HUES6 (cell line): ENCODE data around the gene IGFL1.
"Not testable (repeated sequence)": the region's sequence is repeated elsewhere in the genome, so short reads cannot be mapped to it uniquely, and the experiment has no call there.

Source experiments
- H3K27ac ChIP-seq: 2 replicates; pipeline ENCODE4 v1.7.0; 2013; ENCODE audit warnings: low read depth, mild to moderate bottlenecking, low read length, inconsistent platforms
- H3K27me3 ChIP-seq: 2 replicates; pipeline ENCODE4 v1.6.1; 2013; ENCODE audit warnings: low read length; ENCODE audit not compliant: control insufficient read depth, insufficient read depth
- H3K36me3 ChIP-seq: 2 replicates; pipeline ENCODE4 v1.6.1; 2013; ENCODE audit warnings: low read length; ENCODE audit not compliant: control insufficient read depth, insufficient read depth
- H3K4me1 ChIP-seq: 2 replicates; pipeline ENCODE4 v1.6.1; 2013; ENCODE audit warnings: low read length; ENCODE audit not compliant: control insufficient read depth, insufficient read depth
- H3K4me3 ChIP-seq: 2 replicates; pipeline ENCODE4 v1.5.1; 2013; ENCODE audit warnings: low read depth, low read length
- H3K9ac ChIP-seq: one replicate; pipeline ENCODE4 v1.6.1; 2013; ENCODE audit warnings: mild to moderate bottlenecking, low read length
- H3K9me3 ChIP-seq: 2 replicates; pipeline ENCODE4 v1.6.1; 2013; ENCODE audit warnings: low read depth, low read length; ENCODE audit not compliant: control insufficient read depth, insufficient read depth

Gene IGFL1

GRCh38 chr19:46225558-46226004 is 4.0 kb upstream of the IGFL1 start:
- H3K27ac ChIP-seq, result no peak overlapping the region
- H3K4me1 ChIP-seq, result 0 out of 2 replicates have a peak, but pooled peaks cover 2% of the 10 kb centered on the region
- no peaks in the 10 kb centered on the region for H3K9me3 ChIP-seq
- H3K4me3 ChIP-seq, result no peak overlapping the region
- no peaks in the 10 kb centered on the region for H3K36me3 ChIP-seq
- no peak overlapping the region for H3K9ac ChIP-seq
- peaks cover 34% of the 10 kb centered on the region; the same call in 1 of the 2 replicates for H3K27me3 ChIP-seq

GRCh38 chr19:46226438-46226973 is 3.0 kb upstream of the IGFL1 start:
- no peaks in the 10 kb centered on the region for H3K9me3 ChIP-seq
- peaks cover 38% of the 10 kb centered on the region; the same call in 1 of the 2 replicates for H3K27me3 ChIP-seq
- H3K27ac ChIP-seq, result no peak overlapping the region
- H3K36me3 ChIP-seq, result no peaks in the 10 kb centered on the region
- no peak overlapping the region for H3K4me3 ChIP-seq
- 0 out of 2 replicates have a peak, but pooled peaks cover 2% of the 10 kb centered on the region for H3K4me1 ChIP-seq
- no peak overlapping the region for H3K9ac ChIP-seq

DNA sequence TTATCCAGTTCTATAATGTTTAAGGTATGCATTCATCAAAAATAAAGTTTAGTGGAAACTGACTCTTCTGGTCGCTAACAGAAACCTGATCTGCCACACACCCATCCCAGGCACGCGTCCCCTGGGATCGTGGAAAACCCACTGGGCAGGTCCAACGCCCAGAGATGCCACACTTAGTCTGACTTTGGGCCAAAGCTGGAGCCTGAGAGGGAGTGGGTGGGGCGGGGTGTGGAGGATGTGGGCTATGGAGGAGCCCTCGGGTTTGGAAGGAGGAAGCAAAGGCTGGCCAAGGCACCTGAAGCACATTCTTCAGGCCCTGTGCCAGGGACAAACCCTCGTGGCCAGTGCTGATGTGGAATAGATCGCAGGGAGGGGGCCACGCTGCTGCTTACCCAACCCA is 2.5 kb downstream of the IGFL1 start:
- Histone ChIP-seq H3K27me3 (peaks cover 29% of the 10 kb centered on the region; the same call in 1 of the 2 replicates), H3K9me3 (no peaks in the 10 kb centered on the region), H3K4me1 (no peaks in the 10 kb centered on the region), H3K27ac (no peak overlapping the region), H3K9ac (no peak overlapping the region), H3K4me3 (no peak overlapping the region), H3K36me3 (no peaks in the 10 kb centered on the region)

DNA sequence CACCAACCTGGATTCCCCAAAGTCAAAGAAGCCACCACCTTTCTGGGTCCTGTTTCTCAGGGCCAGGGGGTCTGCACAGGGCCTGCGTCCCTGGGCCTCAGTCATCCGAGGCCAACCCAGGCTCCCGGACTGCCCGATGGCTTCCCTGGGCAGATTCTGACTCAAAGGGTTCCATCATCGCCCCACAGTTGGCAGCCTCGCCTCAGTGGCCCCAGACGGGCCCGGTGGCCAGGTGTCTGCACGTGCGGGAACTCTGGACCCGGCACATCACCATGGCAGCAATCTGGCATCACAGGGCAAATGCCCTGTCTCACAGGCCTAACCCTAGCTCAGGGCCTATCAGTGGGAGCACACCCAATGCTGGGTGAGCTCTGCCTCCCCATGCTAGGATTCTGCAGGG is 2.9 kb downstream of the IGFL1 start:
- peaks cover 25% of the 10 kb centered on the region; the same call in 1 of the 2 replicates for H3K27me3 ChIP-seq
- H3K4me3 ChIP-seq, result no peak overlapping the region
- no peak overlapping the region for H3K9ac ChIP-seq
- no peaks in the 10 kb centered on the region for H3K4me1 ChIP-seq
- no peaks in the 10 kb centered on the region for H3K36me3 ChIP-seq
- H3K9me3 ChIP-seq, result no peaks in the 10 kb centered on the region
- H3K27ac ChIP-seq, result no peak overlapping the region

DNA sequence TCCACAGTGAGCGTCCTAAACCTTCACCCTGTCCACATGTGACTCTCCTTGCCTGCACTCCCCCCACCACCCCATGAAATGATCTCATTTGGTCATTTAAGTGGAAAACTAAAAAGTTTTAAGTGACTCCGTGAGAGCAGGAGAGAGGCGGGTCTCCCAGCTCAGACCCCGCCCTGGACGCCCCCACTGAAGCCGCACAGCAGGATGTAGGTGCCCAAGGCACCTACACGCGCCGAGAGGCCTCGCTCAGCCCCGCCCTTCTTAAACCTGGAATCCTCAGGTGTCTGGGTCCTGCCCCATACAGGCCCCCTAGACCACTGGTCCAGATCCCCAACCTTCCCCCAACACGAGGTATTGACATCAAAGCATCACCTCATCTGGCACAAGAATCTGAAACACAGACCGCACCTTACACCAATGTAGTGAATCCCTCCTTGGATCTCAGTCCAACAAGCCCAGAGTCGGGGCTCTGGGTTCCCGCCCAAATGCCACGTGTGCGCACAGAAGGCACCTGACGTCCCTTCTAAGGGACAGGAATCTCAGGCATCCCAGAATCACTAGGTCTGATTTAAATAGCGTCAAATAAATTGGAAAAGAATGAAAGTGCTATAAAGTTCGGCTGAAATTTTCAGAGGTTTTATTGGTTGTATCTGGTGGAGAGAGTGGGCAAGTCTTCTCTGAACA is 3.5 kb downstream of the IGFL1 start:
- H3K9ac ChIP-seq, result no peak overlapping the region

GRCh38 chr19:46233871-46234270 is 4.3 kb downstream of the IGFL1 start:
- H3K9ac ChIP-seq, H3K4me1 ChIP-seq, H3K27ac ChIP-seq, H3K9me3 ChIP-seq, H3K4me3 ChIP-seq, H3K36me3 ChIP-seq: not testable (repeated sequence)
- H3K27me3 ChIP-seq, result peaks cover 20% of the 10 kb centered on the region; the same call in 1 of the 2 replicates

More for the DNA sequence above, 3.5 kb downstream of the IGFL1 start:
- Histone ChIP-seq H3K36me3 (no peaks in the 10 kb centered on the region), H3K27ac (no peak overlapping the region), H3K27me3 (peaks cover 24% of the 10 kb centered on the region; the same call in 1 of the 2 replicates), H3K4me1 (no peaks in the 10 kb centered on the region), H3K4me3 (no peak overlapping the region), H3K9me3 (no peaks in the 10 kb centered on the region)

GRCh38 chr19:46238141-46238540 is 8.6 kb downstream of the IGFL1 start:
- not testable (repeated sequence) for H3K27me3 ChIP-seq, H3K36me3 ChIP-seq, H3K9me3 ChIP-seq

DNA sequence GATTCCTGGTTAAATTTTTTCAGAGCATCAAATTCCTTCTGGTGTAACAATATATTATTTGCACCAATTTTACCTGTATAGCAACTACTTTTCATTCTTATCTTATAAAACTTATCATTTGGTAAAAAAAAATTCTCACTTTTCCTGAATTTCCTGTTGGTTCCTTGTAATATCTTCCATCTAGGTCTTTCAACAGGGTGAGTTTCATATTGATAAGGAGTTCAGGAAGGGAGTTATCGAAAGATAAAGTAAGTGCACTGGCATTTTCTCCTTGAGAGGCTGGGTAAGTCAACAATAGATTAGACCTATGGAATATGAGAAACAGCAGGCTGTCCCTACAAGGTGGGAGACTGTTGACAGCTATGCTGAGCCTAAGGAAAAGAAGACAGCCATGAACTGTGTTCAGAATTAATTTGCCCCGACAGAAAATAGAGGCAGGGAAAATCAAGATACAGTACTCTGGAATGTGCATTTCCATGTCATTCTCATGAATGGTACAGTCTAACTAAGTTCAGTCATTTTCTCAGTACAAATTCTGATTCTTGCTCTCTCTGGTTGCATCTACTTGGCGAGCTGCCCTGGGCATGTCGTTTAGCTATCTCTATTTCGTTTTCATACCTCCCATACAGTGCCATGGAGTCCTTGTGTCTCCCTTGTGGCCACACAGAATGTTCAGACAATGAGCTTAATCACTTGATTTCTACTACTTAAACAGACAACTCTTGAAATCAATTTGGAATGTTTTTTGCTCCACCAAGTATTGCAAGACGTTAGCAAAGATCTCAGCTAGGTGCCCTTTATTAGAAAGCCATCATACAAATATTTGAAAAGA is 9.9 kb downstream of the IGFL1 start:
- no peaks in the 10 kb centered on the region for H3K27me3 ChIP-seq
- H3K27ac ChIP-seq, result no peak overlapping the region
- no peaks in the 10 kb centered on the region for H3K36me3 ChIP-seq
- no peaks in the 10 kb centered on the region for H3K9me3 ChIP-seq
- no peak overlapping the region for H3K4me3 ChIP-seq
- H3K9ac ChIP-seq, result no peak overlapping the region
- H3K4me1 ChIP-seq, result no peaks in the 10 kb centered on the region

More at GRCh38 chr19:46238141-46238540, 8.6 kb downstream of the IGFL1 start:
- not testable (repeated sequence) for H3K4me1 ChIP-seq, H3K27ac ChIP-seq, H3K9ac ChIP-seq, H3K4me3 ChIP-seq

GRCh38 chr19:46240693-46241092 is 11.2 kb downstream of the IGFL1 start:
- Histone ChIP-seq H3K27me3 (peaks cover 3% of the 10 kb centered on the region; the same call in 1 of the 2 replicates), H3K36me3 (no peaks in the 10 kb centered on the region), H3K9me3 (no peaks in the 10 kb centered on the region), H3K4me3 (no peak overlapping the region), H3K9ac (no peak overlapping the region), H3K4me1 (no peaks in the 10 kb centered on the region), H3K27ac (no peak overlapping the region)

GRCh38 chr19:46241626-46242025 is 12.1 kb downstream of the IGFL1 start:
- Histone ChIP-seq H3K4me1 (no peaks in the 10 kb centered on the region), H3K27me3 (peaks cover 3% of the 10 kb centered on the region; the same call in 1 of the 2 replicates), H3K9ac (no peak overlapping the region), H3K9me3 (no peaks in the 10 kb centered on the region), H3K27ac (no peak overlapping the region), H3K4me3 (no peak overlapping the region), H3K36me3 (no peaks in the 10 kb centered on the region)
